CD4-positive, alpha-beta T cell treated with Interleukin-15 for 1 hour (primary cell): ENCODE data around the gene CALR.
A peak's percentile ranks its signal among the peaks of the same experiment; 100 is the strongest.

Experiments
- DNase-seq: peaks from one replicate; pipeline ENCODE4 v3.0.0-alpha.2; 2020

CALR gene

DNA sequence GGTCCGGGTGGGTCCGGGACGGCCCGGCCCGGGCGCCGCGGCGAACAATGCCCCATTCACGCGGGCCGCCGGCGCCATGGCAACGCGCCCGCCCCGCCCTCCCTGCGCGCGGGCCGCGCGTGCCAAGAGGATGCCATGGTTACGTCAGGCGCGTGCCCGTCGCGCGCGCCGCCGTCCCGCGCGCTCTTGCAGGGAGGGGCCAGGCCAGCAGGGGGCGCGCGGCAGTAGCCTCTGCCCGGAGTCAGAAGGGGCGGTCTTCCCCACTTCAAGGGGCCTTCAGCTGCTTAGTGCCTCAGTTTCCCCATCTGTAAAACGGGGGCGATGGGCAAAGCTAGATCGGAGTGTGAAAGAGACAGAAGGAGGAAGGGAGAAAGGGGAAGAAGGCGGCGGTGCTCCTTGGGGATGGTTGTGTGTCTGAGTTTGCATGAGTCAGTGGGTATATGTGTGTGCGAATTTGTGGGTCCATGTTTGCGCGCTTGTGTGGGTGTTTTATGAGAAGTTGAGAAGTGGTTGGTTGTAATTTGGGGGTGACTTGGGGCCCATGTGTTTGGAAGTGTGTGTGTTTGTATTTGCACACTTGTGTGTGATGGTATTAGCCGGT is 45.2 kb downstream of the CALR start:
- DNase-seq, result peak; percentile 84

DNA sequence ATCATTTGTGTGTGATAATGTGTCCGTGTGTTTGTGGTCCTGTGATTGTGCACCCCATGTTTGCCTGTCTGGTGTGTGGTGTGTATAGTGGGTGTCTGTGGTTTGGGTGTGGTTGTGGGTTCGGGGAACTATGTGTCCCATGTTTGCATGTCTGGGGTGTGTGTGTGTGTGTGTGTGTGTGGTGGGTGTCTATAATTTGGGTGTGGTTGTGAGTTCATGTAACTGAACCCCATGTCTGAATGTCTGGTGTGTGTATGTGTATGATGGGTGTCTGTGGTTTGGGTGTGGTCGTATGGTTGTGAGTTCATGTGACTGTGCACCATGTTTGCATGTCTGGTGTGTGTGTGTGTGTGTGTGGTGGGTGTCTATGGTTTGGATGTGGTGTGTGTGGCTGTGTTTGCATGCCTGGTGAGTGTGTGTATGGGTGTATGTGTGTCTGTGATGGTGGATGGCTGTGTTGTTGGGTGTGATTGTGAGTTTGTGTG is 45.8 kb downstream of the CALR start:
- DNase-seq, result peak; percentile 23

DNA sequence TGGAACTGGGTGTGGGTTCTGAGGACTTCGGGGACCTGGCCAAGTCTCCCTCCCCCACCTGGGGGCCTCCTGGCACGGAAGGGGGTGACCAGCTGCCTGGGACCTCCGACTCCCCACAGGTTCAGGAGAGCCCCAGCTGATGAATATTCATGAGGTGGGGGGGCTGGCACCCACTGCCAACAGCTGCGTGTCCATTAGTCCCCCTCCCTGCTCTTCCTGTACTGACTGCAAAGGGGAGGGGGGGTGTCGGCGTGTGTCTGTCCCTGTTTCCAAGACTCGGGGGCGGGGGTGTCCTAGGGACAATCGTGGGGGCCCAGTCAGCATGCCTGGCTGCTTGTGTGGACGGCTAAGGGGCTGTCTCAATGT is 46.3 kb downstream of the CALR start:
- DNase-seq, result no peak

DNA sequence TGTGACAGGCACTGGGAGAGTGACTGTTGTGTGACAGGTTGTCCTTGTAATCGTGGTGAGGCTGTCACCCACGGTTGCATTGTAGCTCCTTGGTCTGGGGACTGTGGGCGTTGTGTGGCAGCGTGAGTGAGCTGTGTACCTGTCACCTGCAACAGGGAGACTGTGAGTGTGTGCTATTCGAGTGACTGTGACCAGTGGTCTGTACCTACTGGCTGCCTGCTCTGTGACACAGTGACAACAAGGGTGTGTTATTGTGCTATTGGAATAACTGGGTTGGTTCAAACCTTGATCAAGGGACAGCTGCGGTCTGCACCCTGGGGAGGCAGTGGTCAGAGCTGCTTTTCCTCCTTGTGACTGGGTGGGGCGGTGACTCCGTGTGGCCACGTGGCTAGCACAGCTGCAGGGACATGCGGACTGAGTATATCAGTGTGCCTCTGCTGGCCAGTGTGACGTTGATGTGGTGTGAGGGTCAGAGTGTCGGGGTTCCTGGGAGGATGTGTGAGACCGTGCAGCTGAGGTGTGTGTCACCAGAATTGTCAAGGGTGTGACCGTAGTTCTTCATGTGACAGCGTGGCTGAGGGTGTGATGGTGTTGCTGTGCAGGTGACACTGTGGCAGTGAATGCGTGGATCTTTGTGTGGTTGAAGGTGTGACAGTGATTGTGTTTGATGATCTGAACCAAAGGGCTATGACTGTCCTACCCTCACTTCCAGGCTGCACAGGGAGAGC is 46.8 kb downstream of the CALR start:
- DNase-seq, result peak; percentile 65

DNA sequence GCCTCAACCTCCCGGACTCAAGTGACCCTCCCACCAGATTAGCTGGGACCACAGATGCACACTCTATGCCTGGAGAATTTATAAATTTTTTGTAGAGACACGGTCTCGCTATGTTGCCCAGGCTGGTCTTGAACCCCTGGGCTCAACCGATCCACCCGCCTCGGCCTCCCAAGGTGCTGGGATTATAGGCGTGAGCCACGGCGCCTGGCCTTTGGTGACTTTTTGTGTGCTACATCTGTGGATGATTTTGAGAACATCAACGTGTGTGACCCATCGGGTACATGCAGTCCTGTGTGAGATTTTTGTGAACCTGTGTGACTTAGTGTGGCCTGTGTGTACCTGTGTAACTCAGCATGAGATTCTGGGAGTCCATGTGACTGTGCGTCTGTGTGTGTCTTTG is 48.3 kb downstream of the CALR start:
- no peak for DNase-seq

DNA sequence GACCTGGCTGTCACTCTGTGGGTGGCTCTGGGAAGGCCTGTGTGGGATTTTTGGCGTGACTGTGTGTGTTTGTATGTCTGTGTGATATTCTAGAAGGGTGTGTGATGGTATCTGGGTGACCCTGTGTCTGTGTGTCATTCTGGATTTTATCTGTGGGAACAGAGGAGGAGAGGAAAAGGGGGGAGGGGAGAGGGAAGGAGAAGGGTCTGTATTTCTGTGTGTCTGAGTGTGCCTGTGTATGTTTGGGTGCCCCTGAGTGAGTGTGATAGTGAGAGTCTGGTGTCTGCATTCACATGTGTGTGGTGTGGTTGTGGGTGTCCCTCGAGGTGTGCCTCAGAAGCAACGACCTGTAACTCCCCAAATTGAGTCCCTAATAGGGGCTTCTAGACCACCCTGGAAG is 48.8 kb downstream of the CALR start:
- DNase-seq, result no peak

DNA sequence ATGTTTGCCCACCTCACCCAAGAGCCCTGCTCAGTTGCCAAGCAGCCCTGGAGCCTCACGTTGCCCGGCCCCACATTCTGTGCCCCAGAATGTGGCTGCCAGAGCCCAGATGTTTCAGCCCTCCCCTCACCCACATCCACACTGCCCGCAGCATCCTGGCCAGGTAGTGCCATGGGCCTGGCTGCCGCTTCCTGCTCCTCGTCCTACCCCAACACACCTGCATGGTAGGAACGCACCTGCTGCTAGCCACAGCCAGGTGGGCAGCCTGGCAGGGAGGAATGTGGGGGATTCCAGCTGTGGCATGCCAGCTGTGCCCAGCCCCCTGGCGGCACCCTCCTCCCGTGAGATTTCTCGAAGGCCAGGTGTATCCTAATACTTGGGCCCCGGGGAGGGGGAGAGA is 49.4 kb downstream of the CALR start:
- DNase-seq, result no peak

DNA sequence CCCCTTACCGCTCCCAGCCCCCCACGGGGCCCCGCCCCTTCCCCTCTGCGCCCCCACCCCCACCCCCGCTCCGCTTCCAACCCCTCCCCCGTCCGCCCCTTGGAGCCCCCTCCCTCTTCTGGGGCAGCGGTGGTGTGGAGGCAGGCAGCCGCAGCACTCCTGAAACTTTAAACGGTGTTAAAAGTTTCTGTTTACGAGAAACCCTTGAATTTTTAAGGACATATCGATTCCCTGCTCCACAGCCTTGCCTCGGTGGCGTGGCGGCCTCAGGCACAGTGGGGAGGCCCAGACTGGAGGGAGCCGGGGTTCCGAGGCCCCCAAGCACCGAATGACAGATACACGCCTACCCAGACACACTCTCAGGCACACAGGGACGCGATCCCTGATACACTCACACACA is 52.0 kb downstream of the CALR start:
- no peak for DNase-seq

DNA sequence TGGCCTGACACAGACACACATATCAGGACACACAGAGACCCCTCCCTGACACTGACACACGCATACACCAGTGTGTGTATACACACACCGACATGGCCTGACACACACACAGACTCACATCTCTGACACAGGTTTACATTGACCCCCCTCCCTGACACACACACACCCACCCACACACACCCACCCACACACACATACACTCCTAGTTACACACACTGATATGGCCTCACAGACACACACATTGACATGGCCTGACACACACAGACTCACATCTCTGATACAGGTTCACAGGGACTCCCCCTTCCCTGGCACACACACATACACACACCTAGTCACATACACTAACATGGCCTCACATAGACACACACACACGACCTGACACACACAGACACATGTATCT is 52.4 kb downstream of the CALR start:
- no peak for DNase-seq

DNA sequence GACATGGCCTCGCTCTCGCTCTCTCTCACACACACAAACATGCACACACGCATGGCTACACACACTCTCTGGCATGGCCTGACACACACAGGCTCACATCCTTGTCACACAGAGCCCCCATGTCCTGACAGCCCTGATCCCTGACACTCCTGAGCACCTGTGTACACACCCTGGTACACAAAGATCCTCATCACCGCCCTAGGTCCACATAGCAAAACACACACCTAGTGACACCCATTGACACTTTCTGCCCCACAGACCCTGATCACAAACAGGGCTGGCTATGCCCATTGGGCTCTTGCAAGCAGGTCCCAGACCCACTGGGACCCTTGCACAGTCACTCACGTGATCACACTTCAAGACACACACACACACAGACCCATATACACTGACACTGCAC is 52.9 kb downstream of the CALR start:
- no peak for DNase-seq

DNA sequence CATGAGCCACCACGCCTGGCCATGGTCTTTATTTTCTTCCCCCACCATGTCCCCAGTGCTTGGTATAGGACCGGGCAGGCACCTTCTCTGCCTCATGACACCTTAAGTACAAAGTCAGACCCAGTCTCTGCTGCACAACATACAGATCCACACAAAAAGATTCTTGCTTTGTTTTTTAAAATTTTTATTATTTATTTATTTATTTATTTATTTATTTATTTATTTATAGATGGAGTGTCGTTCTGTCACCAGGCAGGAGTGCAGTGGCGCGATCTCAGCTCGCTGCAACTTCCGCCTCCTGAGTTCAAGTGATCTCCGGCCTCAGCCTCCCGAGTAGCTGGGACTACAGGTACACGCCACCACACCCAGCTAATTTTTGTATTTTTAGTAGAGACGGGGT is 54.3 kb downstream of the CALR start:
- DNase-seq, result no peak

DNA sequence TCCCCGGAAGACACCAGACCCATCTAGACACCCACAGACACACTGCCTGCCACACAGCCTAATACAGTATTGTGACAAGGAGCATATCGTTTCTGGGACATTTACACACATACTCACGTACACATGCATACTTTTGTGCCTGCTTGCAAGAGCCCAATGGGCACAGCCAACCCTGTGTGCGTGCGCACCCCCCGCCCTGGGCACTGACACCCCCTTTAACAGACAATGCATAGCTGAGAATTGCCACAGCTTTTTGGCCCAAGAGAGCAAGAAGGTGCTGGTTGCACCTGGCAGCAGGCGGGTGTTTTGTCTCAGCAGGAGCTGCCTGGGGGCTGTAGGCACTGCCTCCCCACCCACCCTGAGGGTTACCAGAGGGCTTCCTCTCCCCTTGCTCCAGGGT is 55.2 kb downstream of the CALR start:
- DNase-seq, result no peak
